Fibroblast of skin of left quadriceps (primary cell): ENCODE measurements around the gene EIF4E3.
A peak's percentile ranks its signal among the peaks of the same experiment; 100 is the strongest.

Experiments
- DNase-seq, 2 experiments: peaks; one replicate each; pipeline ENCODE4 v3.0.0-alpha.2; 2013; ENCODE audit warnings: low read depth in 2 of 2

The EIF4E3 gene

DNA sequence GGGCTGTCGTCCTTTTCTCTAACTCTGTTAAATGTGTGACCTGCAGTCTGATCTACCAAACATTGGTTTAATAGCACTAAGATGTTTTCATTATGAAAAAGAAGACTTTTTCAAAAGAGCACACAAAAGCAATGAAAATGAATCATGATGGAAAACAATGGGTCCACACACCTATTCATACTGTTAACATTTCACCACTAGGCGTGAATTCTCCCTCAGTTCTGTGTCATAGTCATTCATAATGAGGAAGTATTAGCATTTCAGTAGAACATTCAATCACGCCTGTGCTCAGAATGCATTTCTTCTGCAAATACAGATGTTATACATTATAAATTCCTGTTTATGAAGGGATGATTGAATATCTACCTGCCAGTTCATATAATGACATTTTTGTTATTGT lies 35.9 kb downstream of the EIF4E3 start:
- no peak for DNase-seq

DNA sequence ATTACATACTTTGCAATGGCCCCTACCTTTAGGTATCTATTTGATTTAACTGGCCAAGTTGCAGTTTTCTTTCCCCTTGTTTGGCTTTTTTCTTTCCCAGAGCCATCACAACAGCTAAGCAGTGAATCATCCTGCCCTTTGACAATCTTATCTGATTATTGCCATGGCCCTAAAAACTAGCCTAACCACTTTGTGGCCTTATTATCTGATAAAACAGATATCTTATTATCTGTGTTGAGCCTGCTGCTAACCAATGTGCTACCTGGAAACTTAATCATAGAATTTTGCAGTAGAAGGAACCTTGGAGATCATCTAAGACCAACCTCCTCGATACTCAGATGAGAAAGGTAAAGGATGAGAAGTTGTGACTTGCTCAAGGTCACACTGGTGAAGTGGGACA lies 37.1 kb downstream of the EIF4E3 start:
- DNase-seq = no peak

DNA sequence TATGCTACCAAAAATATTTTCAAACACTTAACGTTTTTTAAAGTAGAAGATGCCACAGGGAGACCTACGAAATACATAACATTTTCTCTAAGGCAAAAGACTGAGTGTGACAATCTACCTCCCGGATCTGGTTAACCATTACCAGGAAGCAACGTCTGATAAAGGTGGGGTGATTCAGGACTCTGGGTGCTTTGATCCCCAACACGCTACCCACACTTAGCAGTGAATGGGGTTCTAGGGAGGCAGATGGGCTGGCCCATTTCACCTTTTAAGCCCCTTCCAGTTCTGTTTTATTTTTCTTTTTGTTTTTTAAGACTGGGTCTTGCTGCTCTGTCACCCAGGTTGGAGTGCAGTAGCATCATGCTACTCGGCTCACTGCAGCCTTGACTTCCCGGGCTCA lies 39.5 kb downstream of the EIF4E3 start:
- DNase-seq = no peak

DNA sequence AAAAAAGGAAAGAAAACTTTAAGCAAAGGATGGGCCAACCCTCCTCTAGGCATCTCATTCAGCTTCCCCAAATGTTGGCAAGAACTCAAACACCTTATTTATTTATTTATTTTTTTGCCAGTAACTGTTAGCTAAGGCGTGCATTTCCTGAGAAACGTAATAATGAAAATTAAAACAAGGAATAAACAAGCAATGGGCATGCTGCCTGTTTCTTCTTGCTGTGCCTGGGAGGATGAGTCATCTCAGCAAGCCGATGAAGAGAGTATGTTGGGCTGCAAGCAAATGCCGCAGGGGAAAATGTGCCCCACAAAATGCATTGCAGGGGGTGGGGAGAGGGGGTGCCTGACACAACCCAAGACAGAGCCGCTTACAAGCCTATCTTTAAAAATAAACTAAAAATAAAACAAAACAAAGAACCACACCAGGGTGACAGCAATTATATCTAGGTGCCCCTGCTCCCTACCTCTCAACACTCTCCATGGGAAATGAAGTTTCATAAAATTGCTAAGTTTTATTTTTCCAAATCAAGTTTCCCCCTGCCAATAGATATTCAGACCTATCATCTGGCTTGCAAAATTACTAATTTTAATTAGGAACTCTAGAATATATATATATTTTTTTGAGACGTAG lies 40.3 kb downstream of the EIF4E3 start:
- DNase-seq = peak; percentile 65 to 69

DNA sequence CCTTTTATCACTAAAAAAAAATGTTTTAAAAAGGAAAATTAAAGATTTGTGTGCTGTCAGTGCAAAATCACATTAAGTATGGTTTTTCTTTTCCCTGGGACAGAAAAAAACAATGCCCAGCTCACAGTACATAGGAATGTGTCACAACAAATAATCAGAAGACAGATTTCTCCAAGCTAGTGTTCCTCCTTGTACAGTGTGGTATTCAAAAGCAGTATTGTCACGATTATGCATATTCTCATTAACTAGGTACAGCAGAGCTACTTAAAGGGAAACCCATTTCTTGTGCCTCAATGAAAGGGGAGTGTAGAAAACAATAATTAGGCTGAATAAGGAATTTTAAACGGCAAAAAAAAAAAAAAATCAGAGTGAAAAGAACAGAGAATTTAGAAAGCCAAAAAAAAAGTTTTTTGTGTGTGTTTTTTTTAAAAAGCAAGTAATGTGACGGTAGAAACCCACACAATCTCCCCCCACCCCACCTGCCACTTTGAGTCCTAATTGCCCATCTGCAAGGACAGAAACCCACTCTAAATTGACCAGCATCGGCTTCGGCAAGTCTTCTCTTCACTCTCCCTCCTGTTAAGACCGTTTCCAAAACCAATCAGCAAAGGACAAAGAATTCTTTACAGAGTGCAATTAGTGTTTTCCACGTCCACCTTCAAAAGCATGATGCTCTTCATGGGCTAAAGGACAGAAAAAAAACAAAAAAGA lies 41.0 kb downstream of the EIF4E3 start:
- no peak for DNase-seq

GRCh38 chr3:71681224-71681668 lies 44.0 kb downstream of the EIF4E3 start:
- peak; percentile 52 to 55 for DNase-seq

GRCh38 chr3:71680603-71681002 lies 44.6 kb downstream of the EIF4E3 start:
- no peak for DNase-seq

- no peak for DNase-seq
These were observed 48.3 kb downstream of the EIF4E3 start for GRCh38 chr3:71676931-71677330.

- no peak for DNase-seq
These were observed 51.7 kb downstream of the EIF4E3 start for GRCh38 chr3:71673486-71673885.

- DNase-seq = no peak
These were observed 52.4 kb downstream of the EIF4E3 start for GRCh38 chr3:71672807-71673206.

GRCh38 chr3:71672340-71672739 lies 52.9 kb downstream of the EIF4E3 start:
- DNase-seq = no peak

GRCh38 chr3:71671216-71671845 lies 53.9 kb downstream of the EIF4E3 start:
- DNase-seq = no peak

GRCh38 chr3:71662568-71662967 lies 62.6 kb downstream of the EIF4E3 start:
- no peak for DNase-seq

DNA sequence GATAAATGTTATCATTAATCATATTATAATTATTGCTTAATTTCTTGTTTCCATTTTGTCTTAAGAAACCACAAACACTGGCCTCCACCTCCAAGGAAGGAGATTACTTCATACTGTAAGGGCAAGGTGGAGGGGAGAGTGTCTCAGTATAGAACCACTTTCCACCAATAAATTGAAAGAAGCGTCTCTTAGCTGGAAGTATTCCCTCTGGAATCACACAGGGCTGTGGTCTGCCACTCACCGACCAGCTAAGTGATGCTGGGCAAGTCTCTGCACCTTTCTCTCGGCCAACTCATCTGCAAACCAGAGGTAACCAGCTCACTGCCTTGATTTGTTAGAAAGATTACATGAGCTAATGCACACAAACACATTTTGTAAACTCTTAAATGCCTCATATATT lies 63.1 kb downstream of the EIF4E3 start:
- DNase-seq = no peak

- no peak for DNase-seq
These were observed 65.2 kb downstream of the EIF4E3 start for GRCh38 chr3:71659864-71660591.

DNA sequence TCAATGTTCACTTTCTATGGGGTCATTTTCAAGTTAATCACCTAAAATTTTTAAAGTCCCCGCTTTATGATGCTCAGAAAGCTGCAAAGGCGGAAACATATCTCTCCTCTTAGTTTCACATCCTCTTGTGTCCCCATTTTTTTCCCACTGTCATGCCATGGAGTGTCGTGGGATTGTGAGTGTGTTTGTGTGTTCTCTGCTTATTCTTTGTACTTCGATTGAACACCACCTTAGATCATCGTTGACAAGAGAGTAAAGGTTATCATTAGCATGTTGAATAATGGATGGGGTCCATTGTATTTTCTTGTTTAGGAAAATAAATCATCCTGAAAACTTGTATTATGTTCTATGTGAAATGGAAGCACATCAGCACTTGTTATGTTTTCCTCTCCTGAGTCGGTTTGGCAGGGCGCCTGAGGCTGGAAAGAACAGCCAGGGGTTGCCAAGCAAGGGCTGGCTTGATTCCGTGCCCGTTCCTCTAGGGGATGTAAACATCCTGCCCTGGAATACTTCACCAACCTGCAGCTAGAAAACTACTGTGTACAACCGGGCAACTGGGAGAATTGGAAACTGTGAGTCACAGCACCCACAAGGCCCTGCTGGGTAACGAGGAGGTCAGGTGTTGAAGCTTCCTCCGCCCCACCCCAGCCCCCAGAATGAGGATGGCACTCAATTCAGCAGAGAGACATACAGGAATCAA lies 67.2 kb downstream of the EIF4E3 start:
- no peak for DNase-seq

DNA sequence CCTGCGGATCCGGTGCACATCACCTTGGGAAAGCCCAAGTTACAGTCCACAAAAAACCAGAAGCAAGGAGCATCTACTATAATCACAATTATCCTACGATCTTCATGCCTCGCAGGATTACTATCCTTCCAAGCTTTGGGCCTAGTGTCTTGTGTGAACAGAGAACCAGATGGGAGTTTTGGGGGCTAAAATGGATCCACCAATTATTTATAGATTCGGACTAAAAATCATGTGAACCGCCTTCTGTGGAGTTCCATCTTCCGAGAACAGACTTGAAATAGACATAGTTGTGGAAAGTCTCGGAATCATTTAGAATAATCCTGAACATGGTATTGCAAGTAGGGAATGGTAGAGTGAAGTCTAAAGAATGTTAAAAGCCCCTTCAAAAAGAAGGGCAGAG lies 70.1 kb downstream of the EIF4E3 start:
- no peak for DNase-seq

DNA sequence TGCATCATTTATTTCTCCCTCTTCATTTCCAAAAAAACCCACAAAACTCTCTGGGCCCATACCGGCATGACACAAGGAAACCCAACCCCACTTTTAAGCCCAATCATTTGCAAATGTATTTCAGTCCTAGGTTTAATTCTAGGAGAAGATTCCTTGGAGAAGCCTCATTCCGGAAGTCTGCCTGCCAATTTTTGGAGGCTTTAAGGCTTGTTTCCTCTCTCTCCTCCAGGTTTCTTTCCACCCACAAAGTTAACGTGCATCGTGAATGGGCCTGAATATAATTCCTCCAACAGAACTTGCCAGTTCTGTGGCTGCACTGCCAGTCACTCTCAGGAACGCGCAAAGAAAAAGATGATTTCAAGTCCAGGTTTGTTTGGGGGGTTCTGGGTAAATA lies 71.8 kb downstream of the EIF4E3 start:
- no peak for DNase-seq

DNA sequence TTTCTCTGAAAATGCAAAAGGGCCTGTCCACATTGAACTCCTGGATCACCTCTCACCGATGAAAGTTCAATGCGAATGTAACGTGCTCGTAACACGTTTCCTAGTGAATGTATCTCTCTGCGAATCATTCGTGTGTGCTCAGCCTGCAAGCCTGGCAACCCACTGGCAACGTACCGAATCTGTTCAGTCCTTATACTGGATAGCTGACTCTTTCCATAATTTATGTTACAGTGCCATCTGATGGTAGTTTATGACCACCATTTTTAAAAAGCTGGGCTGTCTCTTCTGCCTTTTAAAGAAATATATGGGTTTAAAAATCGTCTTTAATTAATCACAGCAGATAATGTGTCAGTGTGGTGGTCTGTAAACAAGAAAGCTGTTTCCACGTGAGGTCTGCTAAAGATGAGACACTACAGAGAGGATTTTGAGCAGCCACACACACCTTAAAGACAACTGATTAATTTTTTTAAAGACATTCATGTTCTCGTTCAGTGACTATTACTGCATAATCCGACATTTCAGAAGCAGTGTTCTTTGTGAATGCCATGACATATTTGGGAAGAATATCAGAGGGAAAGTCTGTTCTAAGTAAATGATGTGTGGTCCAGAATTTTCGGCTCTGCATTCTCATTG lies 72.3 kb downstream of the EIF4E3 start:
- peak; percentile 53 to 56 for DNase-seq

- no peak for DNase-seq
These were observed 73.6 kb downstream of the EIF4E3 start for GRCh38 chr3:71651625-71652024.

DNA sequence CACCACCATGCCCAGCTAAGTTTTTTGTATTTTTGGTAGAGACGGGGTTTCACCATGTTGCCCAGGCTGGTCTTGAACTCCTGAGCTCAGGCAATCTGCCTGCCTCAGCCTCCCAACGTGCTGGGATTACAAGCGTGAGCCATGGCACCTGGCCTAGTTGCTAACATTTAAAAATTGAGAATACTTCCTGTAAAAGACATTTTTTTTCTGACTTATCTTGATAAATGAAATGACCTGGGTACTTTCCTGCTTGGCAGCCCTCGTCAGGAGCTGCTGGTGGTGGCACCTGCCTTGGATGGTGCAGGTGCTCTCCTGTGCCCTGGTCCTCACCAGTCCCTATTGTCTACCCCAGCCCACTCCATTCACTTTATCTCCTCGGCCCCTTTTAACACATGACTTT lies 74.8 kb downstream of the EIF4E3 start:
- DNase-seq = no peak
